ENCODE measurements around the gene ETFA. TPM values are rescaled to one million over a fixed set of nuclear protein-coding genes. Genes with fewer than 3 reads are reported as not detected.
"Not testable (repeated sequence)": the region's sequence is repeated elsewhere in the genome, so short reads cannot be mapped to it uniquely, and the experiment has no call there.

Gene ETFA
- total RNA-seq, 1 experiment from 2014 or later, result 84.4 TPM

DNA sequence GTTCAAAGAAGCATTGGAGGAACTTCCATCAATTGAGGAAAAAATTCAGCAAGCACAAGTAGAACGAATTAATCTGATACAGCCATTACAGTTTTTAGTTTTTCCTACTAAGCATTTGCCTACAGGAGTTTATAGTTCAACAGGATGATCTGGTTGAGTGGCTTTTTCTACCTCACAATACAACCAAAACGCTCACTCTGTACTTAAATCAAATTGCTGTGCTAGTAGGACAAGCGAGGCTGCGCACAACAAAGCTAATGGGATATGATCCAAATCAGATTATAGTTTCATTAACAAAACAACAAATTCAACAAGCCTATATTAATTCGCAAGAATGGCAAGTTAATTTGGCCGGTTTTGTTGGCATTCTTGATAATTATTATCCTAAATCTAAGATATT lies 44.2 kb downstream of the ETFA start (continued):
- TF ChIP-seq, protein P1, sequence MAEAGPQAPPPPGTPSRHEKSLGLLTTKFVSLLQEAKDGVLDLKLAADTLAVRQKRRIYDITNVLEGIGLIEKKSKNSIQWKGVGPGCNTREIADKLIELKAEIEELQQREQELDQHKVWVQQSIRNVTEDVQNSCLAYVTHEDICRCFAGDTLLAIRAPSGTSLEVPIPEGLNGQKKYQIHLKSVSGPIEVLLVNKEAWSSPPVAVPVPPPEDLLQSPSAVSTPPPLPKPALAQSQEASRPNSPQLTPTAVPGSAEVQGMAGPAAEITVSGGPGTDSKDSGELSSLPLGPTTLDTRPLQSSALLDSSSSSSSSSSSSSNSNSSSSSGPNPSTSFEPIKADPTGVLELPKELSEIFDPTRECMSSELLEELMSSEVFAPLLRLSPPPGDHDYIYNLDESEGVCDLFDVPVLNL (CRISPR knock-in tag; IDR thresholded peaks at IDR 0.05; ENCODE audit: borderline replicate concordance, low read depth), result no peak

DNA sequence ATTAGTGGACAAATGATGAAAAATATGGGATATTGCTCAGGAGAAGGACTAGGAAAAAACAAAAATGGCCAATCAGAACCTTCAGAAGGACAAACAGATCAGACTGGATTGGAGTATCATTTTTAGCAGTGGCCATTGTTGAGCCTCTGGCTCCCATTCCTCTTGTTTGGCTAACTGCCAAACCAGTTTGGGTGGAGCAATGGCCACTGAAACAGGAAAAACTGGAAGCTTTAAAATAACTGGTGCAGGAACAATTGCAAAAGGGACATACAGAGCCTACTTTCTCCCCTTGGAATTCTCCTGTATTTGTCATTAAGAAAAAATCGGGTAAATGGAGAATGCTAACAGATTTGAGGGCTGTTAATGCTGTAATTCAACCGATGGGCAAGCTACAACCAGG lies 45.5 kb downstream of the ETFA start:
- DNase-seq (ENCODE audit: low spot score); H3K27me3 Mint-ChIP-seq (ENCODE audit: low read depth); ATAC-seq; H3K27ac Mint-ChIP-seq; H3K4me1 Mint-ChIP-seq; H3K4me3 Mint-ChIP-seq; POLR2A ChIA-PET; CTCF ChIA-PET: not testable (repeated sequence)
- Mint-ChIP-seq H3K36me3 (peaks cover 93% of the 10 kb centered on the region), H3K9me3 (peaks cover 79% of the 10 kb centered on the region)

DNA sequence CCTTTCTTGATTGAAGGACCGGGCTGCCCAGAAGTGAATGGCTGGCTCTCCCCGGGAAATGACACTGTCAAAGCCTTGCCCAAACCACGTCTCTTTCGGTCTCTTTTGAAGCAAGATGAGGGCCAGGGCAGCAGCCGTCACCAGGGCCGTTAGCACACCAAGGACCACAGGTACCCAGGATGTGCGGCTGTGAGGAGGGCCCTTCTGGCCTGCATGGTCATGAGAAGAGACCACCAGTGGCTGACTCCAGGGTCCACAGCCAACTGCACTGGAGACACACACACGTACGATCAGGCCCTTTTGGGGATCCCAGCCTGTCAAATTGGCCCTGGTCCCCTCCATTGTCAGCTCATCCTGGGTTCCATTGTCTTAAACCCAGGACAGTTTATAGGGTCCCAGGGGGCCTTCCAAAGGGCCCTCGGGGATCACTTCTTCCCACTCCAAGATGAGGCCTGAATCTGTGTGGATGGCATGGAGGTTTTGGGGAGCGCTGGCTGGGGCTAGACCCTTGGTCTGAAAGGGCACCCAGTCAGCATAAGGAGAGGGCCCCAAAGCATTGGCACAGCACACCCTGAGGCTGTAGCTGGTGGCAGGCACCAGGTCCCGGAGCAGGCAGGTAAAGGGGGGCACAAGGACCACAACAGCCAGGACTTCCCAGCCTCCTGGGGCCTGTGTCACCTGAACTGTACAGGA lies 50.9 kb downstream of the ETFA start:
- H3K9me3 Mint-ChIP-seq, result peaks cover 36% of the 10 kb centered on the region
- no peak for ATAC-seq
- TF ChIP-seq, protein P2, sequence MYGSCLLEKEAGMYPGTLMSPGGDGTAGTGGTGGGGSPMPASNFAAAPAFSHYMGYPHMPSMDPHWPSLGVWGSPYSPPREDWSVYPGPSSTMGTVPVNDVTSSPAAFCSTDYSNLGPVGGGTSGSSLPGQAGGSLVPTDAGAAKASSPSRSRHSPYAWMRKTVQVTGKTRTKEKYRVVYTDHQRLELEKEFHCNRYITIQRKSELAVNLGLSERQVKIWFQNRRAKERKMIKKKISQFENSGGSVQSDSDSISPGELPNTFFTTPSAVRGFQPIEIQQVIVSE (CRISPR knock-in tag; IDR thresholded peaks at IDR 0.05; ENCODE audit: borderline replicate concordance), result no peak
- TF ChIP-seq TEAD1 (CRISPR knock-in tag; IDR thresholded peaks at IDR 0.05) (no peak), NR3C1 (CRISPR knock-in tag; conservative IDR thresholded peaks at IDR 0.05; ENCODE audit: low read depth) (no peak), NFATC4 (CRISPR knock-in tag; IDR thresholded peaks at IDR 0.05) (no peak), NR2C2 (CRISPR knock-in tag; IDR thresholded peaks at IDR 0.05) (no peak), ELF4 (CRISPR knock-in tag; IDR thresholded peaks at IDR 0.05; ENCODE audit: low read depth) (no peak), ETV6 (CRISPR knock-in tag; IDR thresholded peaks at IDR 0.05) (no peak), GRHL2 (CRISPR knock-in tag; IDR thresholded peaks at IDR 0.05; ENCODE audit: insufficient replicate concordance, severe bottlenecking) (no peak)
- TF ChIP-seq, protein P3, sequence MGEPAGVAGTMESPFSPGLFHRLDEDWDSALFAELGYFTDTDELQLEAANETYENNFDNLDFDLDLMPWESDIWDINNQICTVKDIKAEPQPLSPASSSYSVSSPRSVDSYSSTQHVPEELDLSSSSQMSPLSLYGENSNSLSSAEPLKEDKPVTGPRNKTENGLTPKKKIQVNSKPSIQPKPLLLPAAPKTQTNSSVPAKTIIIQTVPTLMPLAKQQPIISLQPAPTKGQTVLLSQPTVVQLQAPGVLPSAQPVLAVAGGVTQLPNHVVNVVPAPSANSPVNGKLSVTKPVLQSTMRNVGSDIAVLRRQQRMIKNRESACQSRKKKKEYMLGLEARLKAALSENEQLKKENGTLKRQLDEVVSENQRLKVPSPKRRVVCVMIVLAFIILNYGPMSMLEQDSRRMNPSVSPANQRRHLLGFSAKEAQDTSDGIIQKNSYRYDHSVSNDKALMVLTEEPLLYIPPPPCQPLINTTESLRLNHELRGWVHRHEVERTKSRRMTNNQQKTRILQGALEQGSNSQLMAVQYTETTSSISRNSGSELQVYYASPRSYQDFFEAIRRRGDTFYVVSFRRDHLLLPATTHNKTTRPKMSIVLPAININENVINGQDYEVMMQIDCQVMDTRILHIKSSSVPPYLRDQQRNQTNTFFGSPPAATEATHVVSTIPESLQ (CRISPR knock-in tag; IDR thresholded peaks at IDR 0.05), result no peak
- TF ChIP-seq, protein P4, sequence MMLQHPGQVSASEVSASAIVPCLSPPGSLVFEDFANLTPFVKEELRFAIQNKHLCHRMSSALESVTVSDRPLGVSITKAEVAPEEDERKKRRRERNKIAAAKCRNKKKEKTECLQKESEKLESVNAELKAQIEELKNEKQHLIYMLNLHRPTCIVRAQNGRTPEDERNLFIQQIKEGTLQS (CRISPR knock-in tag; conservative IDR thresholded peaks at IDR 0.05), result no peak
- TF ChIP-seq, protein P5, sequence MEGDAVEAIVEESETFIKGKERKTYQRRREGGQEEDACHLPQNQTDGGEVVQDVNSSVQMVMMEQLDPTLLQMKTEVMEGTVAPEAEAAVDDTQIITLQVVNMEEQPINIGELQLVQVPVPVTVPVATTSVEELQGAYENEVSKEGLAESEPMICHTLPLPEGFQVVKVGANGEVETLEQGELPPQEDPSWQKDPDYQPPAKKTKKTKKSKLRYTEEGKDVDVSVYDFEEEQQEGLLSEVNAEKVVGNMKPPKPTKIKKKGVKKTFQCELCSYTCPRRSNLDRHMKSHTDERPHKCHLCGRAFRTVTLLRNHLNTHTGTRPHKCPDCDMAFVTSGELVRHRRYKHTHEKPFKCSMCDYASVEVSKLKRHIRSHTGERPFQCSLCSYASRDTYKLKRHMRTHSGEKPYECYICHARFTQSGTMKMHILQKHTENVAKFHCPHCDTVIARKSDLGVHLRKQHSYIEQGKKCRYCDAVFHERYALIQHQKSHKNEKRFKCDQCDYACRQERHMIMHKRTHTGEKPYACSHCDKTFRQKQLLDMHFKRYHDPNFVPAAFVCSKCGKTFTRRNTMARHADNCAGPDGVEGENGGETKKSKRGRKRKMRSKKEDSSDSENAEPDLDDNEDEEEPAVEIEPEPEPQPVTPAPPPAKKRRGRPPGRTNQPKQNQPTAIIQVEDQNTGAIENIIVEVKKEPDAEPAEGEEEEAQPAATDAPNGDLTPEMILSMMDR (IDR thresholded peaks at IDR 0.05), result no peak
- H3K4me1 Mint-ChIP-seq, result no peaks in the 10 kb centered on the region
- no peak overlapping the region for H3K27ac Mint-ChIP-seq
- peaks cover 4% of the 10 kb centered on the region; the same call in 1 of the 2 replicates for H3K27me3 Mint-ChIP-seq (ENCODE audit: low read depth)
- H3K36me3 Mint-ChIP-seq, result peaks cover 68% of the 10 kb centered on the region
- H3K4me3 Mint-ChIP-seq, result no peak overlapping the region
- CTCF ChIA-PET, result no interaction called here
- POLR2A ChIA-PET, result no interaction called here
- DNase-seq (ENCODE audit: low spot score), result no peak

DNA sequence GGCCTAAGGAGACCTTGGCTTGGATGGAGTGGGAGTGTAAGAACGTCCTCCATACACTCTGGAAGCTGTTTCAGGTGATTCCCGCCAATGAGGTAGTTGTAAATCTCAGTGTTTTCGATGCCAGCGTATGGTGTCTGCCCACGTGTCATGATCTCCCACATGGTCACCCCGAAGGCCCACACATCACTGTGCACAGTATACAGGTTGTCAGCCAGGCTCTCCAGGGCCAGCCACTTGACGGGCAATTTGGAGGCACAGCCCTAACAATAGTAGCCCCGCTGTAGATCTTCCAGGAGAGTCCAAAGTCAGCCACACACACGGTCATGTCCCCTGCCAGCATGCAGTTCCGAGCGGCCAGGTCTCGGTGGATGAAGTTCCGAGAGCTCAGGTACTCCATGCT lies 51.9 kb downstream of the ETFA start:
- H3K9me3 Mint-ChIP-seq, result peaks cover 26% of the 10 kb centered on the region
- peaks cover 4% of the 10 kb centered on the region; the same call in 1 of the 2 replicates for H3K27me3 Mint-ChIP-seq (ENCODE audit: low read depth)
- TF ChIP-seq, protein P6, sequence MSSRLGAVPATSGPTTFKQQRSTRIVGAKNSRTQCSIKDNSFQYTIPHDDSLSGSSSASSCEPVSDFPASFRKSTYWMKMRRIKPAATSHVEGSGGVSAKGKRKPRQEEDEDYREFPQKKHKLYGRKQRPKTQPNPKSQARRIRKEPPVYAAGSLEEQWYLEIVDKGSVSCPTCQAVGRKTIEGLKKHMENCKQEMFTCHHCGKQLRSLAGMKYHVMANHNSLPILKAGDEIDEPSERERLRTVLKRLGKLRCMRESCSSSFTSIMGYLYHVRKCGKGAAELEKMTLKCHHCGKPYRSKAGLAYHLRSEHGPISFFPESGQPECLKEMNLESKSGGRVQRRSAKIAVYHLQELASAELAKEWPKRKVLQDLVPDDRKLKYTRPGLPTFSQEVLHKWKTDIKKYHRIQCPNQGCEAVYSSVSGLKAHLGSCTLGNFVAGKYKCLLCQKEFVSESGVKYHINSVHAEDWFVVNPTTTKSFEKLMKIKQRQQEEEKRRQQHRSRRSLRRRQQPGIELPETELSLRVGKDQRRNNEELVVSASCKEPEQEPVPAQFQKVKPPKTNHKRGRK (CRISPR knock-in tag; IDR thresholded peaks at IDR 0.05; ENCODE audit: borderline replicate concordance), result no peak
- TF ChIP-seq, protein P7, sequence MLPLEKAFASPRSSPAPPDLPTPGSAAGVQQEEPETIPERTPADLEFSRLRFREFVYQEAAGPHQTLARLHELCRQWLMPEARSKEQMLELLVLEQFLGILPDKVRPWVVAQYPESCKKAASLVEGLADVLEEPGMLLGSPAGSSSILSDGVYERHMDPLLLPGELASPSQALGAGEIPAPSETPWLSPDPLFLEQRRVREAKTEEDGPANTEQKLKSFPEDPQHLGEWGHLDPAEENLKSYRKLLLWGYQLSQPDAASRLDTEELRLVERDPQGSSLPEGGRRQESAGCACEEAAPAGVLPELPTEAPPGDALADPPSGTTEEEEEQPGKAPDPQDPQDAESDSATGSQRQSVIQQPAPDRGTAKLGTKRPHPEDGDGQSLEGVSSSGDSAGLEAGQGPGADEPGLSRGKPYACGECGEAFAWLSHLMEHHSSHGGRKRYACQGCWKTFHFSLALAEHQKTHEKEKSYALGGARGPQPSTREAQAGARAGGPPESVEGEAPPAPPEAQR (CRISPR knock-in tag; IDR thresholded peaks at IDR 0.05), result no peak
- TF ChIP-seq JAZF1 (CRISPR knock-in tag; IDR thresholded peaks at IDR 0.05) (no peak), NR2C2 (CRISPR knock-in tag; IDR thresholded peaks at IDR 0.05) (no peak), FOXK1 (CRISPR knock-in tag; IDR thresholded peaks at IDR 0.05) (no peak)
- TF ChIP-seq, protein P8, sequence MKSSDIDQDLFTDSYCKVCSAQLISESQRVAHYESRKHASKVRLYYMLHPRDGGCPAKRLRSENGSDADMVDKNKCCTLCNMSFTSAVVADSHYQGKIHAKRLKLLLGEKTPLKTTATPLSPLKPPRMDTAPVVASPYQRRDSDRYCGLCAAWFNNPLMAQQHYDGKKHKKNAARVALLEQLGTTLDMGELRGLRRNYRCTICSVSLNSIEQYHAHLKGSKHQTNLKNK (CRISPR knock-in tag; IDR thresholded peaks at IDR 0.05), result no peak
- TF ChIP-seq, protein P9, sequence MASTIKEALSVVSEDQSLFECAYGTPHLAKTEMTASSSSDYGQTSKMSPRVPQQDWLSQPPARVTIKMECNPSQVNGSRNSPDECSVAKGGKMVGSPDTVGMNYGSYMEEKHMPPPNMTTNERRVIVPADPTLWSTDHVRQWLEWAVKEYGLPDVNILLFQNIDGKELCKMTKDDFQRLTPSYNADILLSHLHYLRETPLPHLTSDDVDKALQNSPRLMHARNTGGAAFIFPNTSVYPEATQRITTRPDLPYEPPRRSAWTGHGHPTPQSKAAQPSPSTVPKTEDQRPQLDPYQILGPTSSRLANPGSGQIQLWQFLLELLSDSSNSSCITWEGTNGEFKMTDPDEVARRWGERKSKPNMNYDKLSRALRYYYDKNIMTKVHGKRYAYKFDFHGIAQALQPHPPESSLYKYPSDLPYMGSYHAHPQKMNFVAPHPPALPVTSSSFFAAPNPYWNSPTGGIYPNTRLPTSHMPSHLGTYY (CRISPR knock-in tag; IDR thresholded peaks at IDR 0.05), result no peak
- H3K36me3 Mint-ChIP-seq, result peaks cover 58% of the 10 kb centered on the region
- H3K4me1 Mint-ChIP-seq, result no peaks in the 10 kb centered on the region; the same call in none of the 2 replicates
- DNase-seq (ENCODE audit: low spot score), result no peak
- CTCF ChIA-PET, result no interaction called here
- no peak overlapping the region for H3K27ac Mint-ChIP-seq
- POLR2A ChIA-PET, result no interaction called here
- H3K4me3 Mint-ChIP-seq, result no peak overlapping the region
- ATAC-seq, result no peak
